Fibroblast of lung (primary cell): ENCODE data around the gene SLC23A1. TPM values are rescaled to one million over a fixed set of nuclear protein-coding genes. Genes with fewer than 3 reads are reported as not detected.

ENCODE experiments used
- DNase-seq, 2 donors: peaks; one replicate each; pipeline versions ENCODE4 v3.0.0 to v3.0.0-alpha.2; 2010; ENCODE audit warnings: low read depth in 2 of 2
- H2AFZ ChIP-seq: 2 replicates; pipeline ENCODE4 v1.5.1; 2012; ENCODE audit warnings: low read length, control low read depth, inconsistent platforms
- H3K27ac ChIP-seq: 2 replicates; pipeline ENCODE4 v1.5.1; 2011; ENCODE audit warnings: low read length, control low read depth; ENCODE audit not compliant: insufficient read depth
- H3K27me3 ChIP-seq: 2 replicates; pipeline ENCODE4 v1.5.1; 2011; ENCODE audit warnings: mild to moderate bottlenecking, low read length; ENCODE audit not compliant: control insufficient read depth, insufficient read depth
- H3K36me3 ChIP-seq: 2 replicates; pipeline ENCODE4 v1.5.1; 2011; ENCODE audit warnings: low read length; ENCODE audit not compliant: control insufficient read depth, insufficient read depth
- H3K4me1 ChIP-seq: 2 replicates; pipeline ENCODE4 v1.5.1; 2011; ENCODE audit warnings: low read length; ENCODE audit not compliant: control insufficient read depth, insufficient read depth; ENCODE audit errors: extremely low read depth
- H3K4me2 ChIP-seq: 2 replicates; pipeline ENCODE4 v1.5.1; 2011; ENCODE audit warnings: low read length, control low read depth; ENCODE audit not compliant: insufficient read depth; ENCODE audit errors: extremely low read depth
- H3K4me3 ChIP-seq, 4 experiments: fragments of 200-600 bp in 1 of 4; sonication (generic) in 1 of 4; replicated peaks in 1 of 4; 2 replicates each; pipeline ENCODE4 v1.5.1; 2011 to 2016; ENCODE audit warnings: low read length in 4 of 4, low read depth in 3 of 4, mild to moderate bottlenecking in 3 of 4, control low read depth in 2 of 4, inconsistent platforms in 1 of 4, mixed read lengths in 1 of 4; ENCODE audit not compliant: insufficient read depth in 1 of 4; ENCODE audit errors: control extremely low read depth in 1 of 4
- H3K79me2 ChIP-seq: 2 replicates; pipeline ENCODE4 v1.5.1; 2012; ENCODE audit warnings: mild to moderate bottlenecking, low read length, inconsistent platforms; ENCODE audit not compliant: control insufficient read depth, insufficient read depth
- H3K9ac ChIP-seq: 2 replicates; pipeline ENCODE4 v1.5.1; 2011; ENCODE audit warnings: mild to moderate bottlenecking, low read length, control low read depth; ENCODE audit not compliant: insufficient read depth
- H3K9me3 ChIP-seq: 2 replicates; pipeline ENCODE4 v1.5.1; 2012; ENCODE audit warnings: low read depth, low read length; ENCODE audit not compliant: control insufficient read depth, insufficient read depth
- H4K20me1 ChIP-seq: 2 replicates; pipeline ENCODE4 v1.5.1; 2011; ENCODE audit warnings: low read length; ENCODE audit not compliant: control insufficient read depth, insufficient read depth; ENCODE audit errors: extremely low read depth
- EZH2 ChIP-seq: IDR thresholded peaks from 2 replicates; pipeline ENCODE4 v1.5.1; 2012; ENCODE audit warnings: low read length, control low read depth, mild to moderate bottlenecking; ENCODE audit errors: missing control alignments
- polyA minus RNA-seq: library from RNA; depleted of rRNA, polyadenylated mRNA; stranded (reverse); fragments of >200 nt; gene quantifications from 2 replicates; pipeline ENCODE4 v1.2.3, GENCODE V29; 2011; ENCODE audit warnings: low replicate concordance
- polyA plus RNA-seq, 2 donors: library from polyadenylated mRNA; depleted of rRNA in 1 of 2; stranded (reverse) in 1 of 2; unstranded in 1 of 2; fragments of >200 nt; gene quantifications; 2 replicates each; pipeline ENCODE4 v1.2.1, GENCODE V29; 2011 to 2012; ENCODE audit warnings: missing spikeins in 1 of 2
- total RNA-seq: library from RNA; depleted of rRNA; stranded (reverse); fragments of >200 nt; gene quantifications from 2 replicates; pipeline ENCODE4 v1.2.1, GENCODE V29; 2014
- TF ChIP-seq, protein P1 (sequence below), 2 donors: IDR thresholded peaks in 1 of 2; conservative IDR thresholded peaks in 1 of 2; 1 replicate in 1 of 2; 2 replicates in 1 of 2; pipeline ENCODE4 v1.5.1; 2011 to 2012; ENCODE audit warnings: low read length in 2 of 2, control low read depth in 1 of 2, inconsistent platforms in 1 of 2, low read depth in 1 of 2, mild to moderate bottlenecking in 1 of 2

The SLC23A1 gene
- not detected in 2 replicates for total RNA-seq
- polyA plus RNA-seq, result not detected in 2 replicates
- 0.05 TPM in 1 of 2 replicates, not detected in the other for polyA plus RNA-seq (2012)
- not detected in 2 replicates for polyA minus RNA-seq

DNA sequence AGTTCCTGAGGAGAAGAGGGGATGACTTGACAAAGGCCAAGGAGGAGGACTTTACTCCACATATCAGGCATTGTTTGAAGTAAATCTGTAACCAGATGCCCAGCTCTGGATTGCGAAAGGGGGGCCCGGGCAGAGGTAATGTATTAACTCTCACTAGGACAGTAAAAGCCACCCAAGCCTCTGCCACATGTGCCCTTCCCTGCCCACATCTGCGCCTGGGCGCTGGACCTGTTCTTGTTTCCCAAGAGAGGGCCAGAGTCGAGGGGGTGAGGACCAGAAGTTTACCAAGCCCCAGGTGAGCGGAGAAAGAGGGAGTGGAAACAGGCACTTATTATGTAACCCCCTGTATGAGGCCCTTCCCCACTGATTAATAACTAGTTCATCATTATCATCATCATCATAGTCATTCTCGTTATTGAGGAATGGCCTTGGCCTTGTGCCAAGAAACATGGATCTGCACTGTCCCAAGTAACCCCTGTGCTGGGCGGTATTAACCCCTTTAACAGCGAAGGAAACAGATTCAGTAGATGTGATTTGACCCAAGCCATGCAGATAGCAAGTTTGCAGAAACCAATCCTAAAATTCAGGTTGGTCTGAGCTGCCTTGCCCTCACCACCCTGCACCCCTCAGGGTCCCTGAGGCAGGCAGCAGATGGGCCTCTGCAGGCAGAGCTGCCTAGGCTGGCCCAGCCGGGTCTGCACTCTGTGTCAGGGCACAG, at the start of gene SLC23A1:
TSS of gene SLC23A1 (minus strand) at position 23 of the 718 bp plus-strand sequence. CDS start 44 bp downstream, outside the sequence.
- Histone ChIP-seq H3K4me2 (no peak within 1 kb of the TSS), H3K79me2 (no peaks in the 10 kb centered on the region), H4K20me1 (no peaks in the 10 kb centered on the region), H3K27me3 (no peaks in the 10 kb centered on the region), H3K36me3 (no peaks in the 10 kb centered on the region), H3K9me3 (no peaks in the 10 kb centered on the region), H3K4me3 (no peak within 1 kb of the TSS), H2AFZ (no peak within 1 kb of the TSS), H3K9ac (no peak within 1 kb of the TSS), H3K27ac (no peak within 1 kb of the TSS), H3K4me1 (no peaks in the 10 kb centered on the region)
- no peak for TF ChIP-seq EZH2
- TF ChIP-seq, protein P1, sequence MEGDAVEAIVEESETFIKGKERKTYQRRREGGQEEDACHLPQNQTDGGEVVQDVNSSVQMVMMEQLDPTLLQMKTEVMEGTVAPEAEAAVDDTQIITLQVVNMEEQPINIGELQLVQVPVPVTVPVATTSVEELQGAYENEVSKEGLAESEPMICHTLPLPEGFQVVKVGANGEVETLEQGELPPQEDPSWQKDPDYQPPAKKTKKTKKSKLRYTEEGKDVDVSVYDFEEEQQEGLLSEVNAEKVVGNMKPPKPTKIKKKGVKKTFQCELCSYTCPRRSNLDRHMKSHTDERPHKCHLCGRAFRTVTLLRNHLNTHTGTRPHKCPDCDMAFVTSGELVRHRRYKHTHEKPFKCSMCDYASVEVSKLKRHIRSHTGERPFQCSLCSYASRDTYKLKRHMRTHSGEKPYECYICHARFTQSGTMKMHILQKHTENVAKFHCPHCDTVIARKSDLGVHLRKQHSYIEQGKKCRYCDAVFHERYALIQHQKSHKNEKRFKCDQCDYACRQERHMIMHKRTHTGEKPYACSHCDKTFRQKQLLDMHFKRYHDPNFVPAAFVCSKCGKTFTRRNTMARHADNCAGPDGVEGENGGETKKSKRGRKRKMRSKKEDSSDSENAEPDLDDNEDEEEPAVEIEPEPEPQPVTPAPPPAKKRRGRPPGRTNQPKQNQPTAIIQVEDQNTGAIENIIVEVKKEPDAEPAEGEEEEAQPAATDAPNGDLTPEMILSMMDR (conservative IDR thresholded peaks at IDR 0.05 in 1 of 2, IDR thresholded peaks at IDR 0.05 in 1 of 2; ENCODE audit: low read depth in 1 of 2, low read length in 2 of 2), result no peak
- DNase-seq, result no peak

- H3K36me3 ChIP-seq, result peaks cover 1% of the 10 kb centered on the region
- no peak overlapping the region for H3K27ac ChIP-seq
- no peaks in the 10 kb centered on the region for H4K20me1 ChIP-seq
- H2AFZ ChIP-seq, result no peak overlapping the region
- peaks cover under 1% of the 10 kb centered on the region for H3K4me1 ChIP-seq
- no peak for DNase-seq
- no peak overlapping the region for H3K9ac ChIP-seq
- no peaks in the 10 kb centered on the region for H3K79me2 ChIP-seq
- no peaks in the 10 kb centered on the region for H3K27me3 ChIP-seq
- H3K9me3 ChIP-seq, result no peaks in the 10 kb centered on the region
- TF ChIP-seq EZH2, result no peak
- TF ChIP-seq, protein P1 (conservative IDR thresholded peaks at IDR 0.05 in 1 of 2, IDR thresholded peaks at IDR 0.05 in 1 of 2; ENCODE audit: low read depth in 1 of 2, low read length in 2 of 2), result no peak
- H3K4me3 ChIP-seq, result no peak overlapping the region
- H3K4me2 ChIP-seq, result no peak overlapping the region
Measured at GRCh38 chr5:139431706-139432105, 48.6 kb upstream of the SLC23A1 start.

DNA sequence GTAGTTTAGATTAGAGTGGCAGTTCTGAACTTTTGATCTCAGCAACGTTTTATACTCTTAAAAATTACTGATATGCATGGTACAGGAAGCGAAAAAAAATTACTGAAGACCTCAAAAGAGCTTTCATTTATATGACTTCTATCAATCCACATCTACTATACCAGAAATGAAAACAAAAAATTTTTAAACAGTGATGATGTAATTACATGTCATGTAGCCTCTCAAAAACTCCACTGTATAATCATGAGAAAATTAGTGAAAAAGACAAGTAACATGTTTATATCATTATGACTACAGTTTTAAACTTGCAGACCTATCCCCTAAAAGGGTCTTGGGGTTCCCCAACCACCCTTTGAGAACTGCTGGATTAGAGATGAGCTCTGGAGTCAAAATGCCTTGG, 46.9 kb upstream of the SLC23A1 start:
- Histone ChIP-seq H3K79me2 (no peaks in the 10 kb centered on the region), H3K4me2 (no peak overlapping the region), H3K27me3 (no peaks in the 10 kb centered on the region), H3K4me3 (no peak overlapping the region), H3K27ac (no peak overlapping the region), H4K20me1 (no peaks in the 10 kb centered on the region), H2AFZ (no peak overlapping the region), H3K9ac (no peak overlapping the region), H3K4me1 (peaks cover 7% of the 10 kb centered on the region), H3K36me3 (peaks cover 1% of the 10 kb centered on the region), H3K9me3 (no peaks in the 10 kb centered on the region)
- no peak for DNase-seq
- TF ChIP-seq, protein P1 (conservative IDR thresholded peaks at IDR 0.05 in 1 of 2, IDR thresholded peaks at IDR 0.05 in 1 of 2; ENCODE audit: low read depth in 1 of 2, low read length in 2 of 2), result no peak
- no peak for TF ChIP-seq EZH2
